RWPE2 (cell line): Measurements from ENCODE around the gene DENND5B.
"Not testable (repeated sequence)": the region's sequence is repeated elsewhere in the genome, so short reads cannot be mapped to it uniquely, and the experiment has no call there.

ENCODE experiments used
- ATAC-seq: fragments of 200-7000 bp; cut with Tn5 transposase; 3 replicates; pipeline ENCODE4 v1.9.1; 2021; ENCODE audit warnings: low read depth
- DNase-seq: peaks from one replicate; pipeline ENCODE4 v3.0.0-alpha.2; 2020; ENCODE audit warnings: low spot score
- H3K27ac ChIP-seq: fragments of 450-650 bp; 2 replicates; pipeline ENCODE4 v1.5.1; 2017; ENCODE audit warnings: mild to moderate bottlenecking; ENCODE audit not compliant: poor library complexity, severe bottlenecking
- H3K27me3 ChIP-seq: fragments of 250-450 bp; sonication (Bioruptor Pico); 2 replicates; pipeline ENCODE4 v1.5.1; 2021; ENCODE audit warnings: mild to moderate bottlenecking, moderate library complexity; ENCODE audit not compliant: insufficient read depth, poor library complexity, severe bottlenecking
- H3K36me3 ChIP-seq: fragments of 250-450 bp; sonication (Bioruptor Pico); 2 replicates; pipeline ENCODE4 v1.5.1; 2020; ENCODE audit warnings: low read depth, mild to moderate bottlenecking, moderate library complexity
- H3K4me1 ChIP-seq: fragments of 250-450 bp; sonication (Bioruptor Pico); 2 replicates; pipeline ENCODE4 v1.5.1; 2021; ENCODE audit warnings: mild to moderate bottlenecking, moderate library complexity; ENCODE audit not compliant: insufficient read depth, poor library complexity, severe bottlenecking
- H3K4me3 ChIP-seq: fragments of 250-450 bp; sonication (Bioruptor Pico); 2 replicates; pipeline ENCODE4 v1.5.1; 2021; ENCODE audit warnings: mild to moderate bottlenecking, moderate library complexity; ENCODE audit not compliant: severe bottlenecking
- H3K9me3 ChIP-seq: fragments of 250-450 bp; sonication (Bioruptor Pico); 2 replicates; pipeline ENCODE4 v1.5.1; 2021; ENCODE audit warnings: mild to moderate bottlenecking, moderate library complexity; ENCODE audit not compliant: severe bottlenecking
- TF ChIP-seq, protein P1 (sequence below): fragments of 450-650 bp; IDR thresholded peaks from one replicate; pipeline ENCODE4 v1.5.1; 2017; ENCODE audit warnings: mild to moderate bottlenecking, moderate library complexity; ENCODE audit not compliant: poor library complexity, severe bottlenecking

Gene DENND5B

DNA sequence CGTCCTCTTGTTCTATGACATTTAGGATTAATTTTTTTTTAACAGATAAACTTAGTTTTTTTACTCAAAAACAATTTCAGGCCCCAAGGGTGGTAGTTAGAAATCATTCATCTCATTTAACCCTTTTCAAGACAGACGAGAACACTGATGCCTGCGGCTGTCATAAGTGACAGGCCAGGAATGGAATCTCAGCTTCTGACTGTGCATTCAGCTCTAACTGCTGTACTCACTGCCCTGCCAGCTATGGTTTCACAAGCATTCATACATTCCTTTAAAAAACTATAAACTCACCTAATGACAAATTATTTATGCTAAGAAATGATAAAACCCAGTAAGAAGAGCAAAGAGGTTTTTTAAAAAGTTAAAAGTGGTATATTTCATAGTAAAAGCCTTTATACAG lies 8.8 kb downstream of the DENND5B start:
- peak; percentile 89 for ATAC-seq
- Histone ChIP-seq H3K36me3 (no peaks in the 10 kb centered on the region), H3K9me3 (no peaks in the 10 kb centered on the region), H3K27ac (peak overlapping the region; percentile 39), H3K4me3 (no peak overlapping the region), H3K4me1 (peaks cover 15% of the 10 kb centered on the region), H3K27me3 (no peaks in the 10 kb centered on the region)
- DNase-seq: no peak
- TF ChIP-seq, protein P1, sequence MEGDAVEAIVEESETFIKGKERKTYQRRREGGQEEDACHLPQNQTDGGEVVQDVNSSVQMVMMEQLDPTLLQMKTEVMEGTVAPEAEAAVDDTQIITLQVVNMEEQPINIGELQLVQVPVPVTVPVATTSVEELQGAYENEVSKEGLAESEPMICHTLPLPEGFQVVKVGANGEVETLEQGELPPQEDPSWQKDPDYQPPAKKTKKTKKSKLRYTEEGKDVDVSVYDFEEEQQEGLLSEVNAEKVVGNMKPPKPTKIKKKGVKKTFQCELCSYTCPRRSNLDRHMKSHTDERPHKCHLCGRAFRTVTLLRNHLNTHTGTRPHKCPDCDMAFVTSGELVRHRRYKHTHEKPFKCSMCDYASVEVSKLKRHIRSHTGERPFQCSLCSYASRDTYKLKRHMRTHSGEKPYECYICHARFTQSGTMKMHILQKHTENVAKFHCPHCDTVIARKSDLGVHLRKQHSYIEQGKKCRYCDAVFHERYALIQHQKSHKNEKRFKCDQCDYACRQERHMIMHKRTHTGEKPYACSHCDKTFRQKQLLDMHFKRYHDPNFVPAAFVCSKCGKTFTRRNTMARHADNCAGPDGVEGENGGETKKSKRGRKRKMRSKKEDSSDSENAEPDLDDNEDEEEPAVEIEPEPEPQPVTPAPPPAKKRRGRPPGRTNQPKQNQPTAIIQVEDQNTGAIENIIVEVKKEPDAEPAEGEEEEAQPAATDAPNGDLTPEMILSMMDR: no peak

GRCh38 chr12:31578632-31579031 lies 12.3 kb downstream of the DENND5B start:
- no peaks in the 10 kb centered on the region for H3K27me3 ChIP-seq
- ATAC-seq (no peak), DNase-seq (no peak)
- H3K4me3 ChIP-seq: no peak overlapping the region
- no peaks in the 10 kb centered on the region for H3K36me3 ChIP-seq
- no peak overlapping the region for H3K27ac ChIP-seq
- H3K4me1 ChIP-seq: peaks cover 18% of the 10 kb centered on the region
- TF ChIP-seq, protein P1: no peak
- no peaks in the 10 kb centered on the region for H3K9me3 ChIP-seq

- no peak overlapping the region for H3K4me3 ChIP-seq
- H3K27ac ChIP-seq: no peak overlapping the region
- no peak for DNase-seq
- H3K9me3 ChIP-seq: no peaks in the 10 kb centered on the region
- peaks cover 13% of the 10 kb centered on the region for H3K4me1 ChIP-seq
- H3K27me3 ChIP-seq: no peaks in the 10 kb centered on the region
- TF ChIP-seq, protein P1: no peak
- no peak for ATAC-seq
- no peaks in the 10 kb centered on the region for H3K36me3 ChIP-seq
Measured at GRCh38 chr12:31574803-31575575, 15.9 kb downstream of the DENND5B start.

DNA sequence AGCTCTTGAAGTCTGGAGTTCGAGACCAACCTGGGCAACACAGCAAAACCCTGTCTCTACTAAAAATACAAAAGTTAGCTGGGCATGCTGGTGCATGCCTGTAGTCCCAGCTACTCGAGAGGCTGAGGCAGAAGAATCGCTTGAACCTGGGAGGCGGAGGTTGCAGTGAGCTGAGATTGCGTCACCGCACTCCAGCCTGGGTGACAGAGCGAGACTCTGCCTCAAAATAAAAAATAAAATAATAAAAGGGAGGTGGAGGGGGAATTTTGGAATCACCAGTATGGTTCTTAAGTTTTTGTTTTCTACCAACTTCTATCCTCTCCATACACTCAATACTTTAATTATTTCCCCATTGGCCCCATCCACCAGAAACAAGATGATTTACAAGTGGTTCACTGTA lies 16.6 kb downstream of the DENND5B start:
- not testable (repeated sequence) for H3K9me3 ChIP-seq, ATAC-seq, H3K36me3 ChIP-seq, DNase-seq, H3K4me3 ChIP-seq, H3K27ac ChIP-seq, H3K27me3 ChIP-seq
- H3K4me1 ChIP-seq: peaks cover 13% of the 10 kb centered on the region

DNA sequence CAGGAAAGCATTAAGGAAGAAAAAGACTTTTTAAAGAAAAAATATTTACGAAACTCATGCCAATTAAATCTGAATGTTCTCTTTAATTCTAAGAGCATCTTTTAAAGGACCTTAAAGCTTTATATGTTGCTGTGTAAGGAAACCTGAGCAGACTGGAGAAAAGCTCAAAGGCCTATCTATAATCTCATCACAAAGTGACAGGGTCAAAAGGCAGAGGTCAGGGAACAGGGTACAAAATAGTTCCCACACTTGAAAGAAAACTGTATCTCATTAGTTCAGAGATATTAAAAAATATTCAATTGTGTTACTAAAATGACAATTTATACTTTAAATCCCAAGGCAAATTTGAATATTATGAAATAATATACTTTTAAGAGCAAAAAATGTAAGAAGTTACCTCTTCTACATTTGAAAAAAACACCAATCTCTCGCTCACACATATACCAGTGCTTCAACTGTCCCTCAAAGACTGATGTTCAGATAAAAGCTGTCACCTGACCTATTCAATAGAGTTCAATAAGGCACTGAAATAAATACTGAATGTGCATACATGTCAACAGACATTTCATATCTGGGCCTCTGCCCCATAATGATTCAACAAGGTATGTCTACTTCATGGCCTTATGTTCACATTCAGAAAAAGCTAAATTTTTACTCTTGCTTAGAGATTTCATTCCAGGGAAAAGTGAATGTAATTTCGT lies 17.9 kb downstream of the DENND5B start:
- DNase-seq: no peak
- Histone ChIP-seq H3K4me3 (no peak overlapping the region), H3K36me3 (no peaks in the 10 kb centered on the region), H3K27ac (no peak overlapping the region), H3K27me3 (no peaks in the 10 kb centered on the region), H3K4me1 (peaks cover 13% of the 10 kb centered on the region), H3K9me3 (no peaks in the 10 kb centered on the region)
- ATAC-seq: no peak
- TF ChIP-seq, protein P1: no peak
